Natural killer cell (primary cell): ENCODE data around the gene MSX2. TPM values are rescaled to one million over a fixed set of nuclear protein-coding genes. Genes with fewer than 3 reads are reported as not detected.

ENCODE experiments used
- ATAC-seq, 3 donors: fragments of 150-1000 bp in 2 of 3; fragments of 200-7000 bp in 1 of 3; cut with Tn5 transposase; 1 replicate in 1 of 3; 2 replicates in 2 of 3; pipeline ENCODE4 v1.10.0; 2021; ENCODE audit warnings: mild to moderate bottlenecking in 2 of 3, moderate library complexity in 2 of 3
- DNase-seq, 2 donors: peaks; one replicate each; pipeline versions ENCODE4 v3.0.0 to v3.0.0-alpha.2; 2013 to 2021; ENCODE audit warnings: mixed read lengths in 1 of 2
- H3K27ac ChIP-seq: one replicate; pipeline ENCODE4 v1.5.1; 2013; ENCODE audit warnings: mild to moderate bottlenecking, low read length
- H3K27me3 ChIP-seq: one replicate; pipeline ENCODE4 v1.6.1; 2013; ENCODE audit warnings: low read length; ENCODE audit not compliant: control insufficient read depth, insufficient read depth
- H3K36me3 ChIP-seq: one replicate; pipeline ENCODE4 v1.6.1; 2013; ENCODE audit warnings: low read length; ENCODE audit not compliant: control insufficient read depth, insufficient read depth
- H3K4me1 ChIP-seq: one replicate; pipeline ENCODE4 v1.6.1; 2013; ENCODE audit warnings: low read length; ENCODE audit not compliant: control insufficient read depth, insufficient read depth
- H3K4me3 ChIP-seq: one replicate; pipeline ENCODE4 v1.5.1; 2013; ENCODE audit warnings: low read length
- H3K9me3 ChIP-seq: one replicate; pipeline ENCODE4 v1.6.1; 2013; ENCODE audit warnings: low read length; ENCODE audit not compliant: control insufficient read depth, insufficient read depth
- H3K27ac Mint-ChIP-seq, 2 donors: one replicate each; pipeline ENCODE4 v1.8.0; 2022; ENCODE audit warnings: mild to moderate bottlenecking in 2 of 2, mixed read lengths in 2 of 2, moderate library complexity in 1 of 2
- H3K27me3 Mint-ChIP-seq, 2 donors: one replicate each; pipeline ENCODE4 v1.8.0; 2022; ENCODE audit warnings: low read depth in 2 of 2, mixed read lengths in 2 of 2
- H3K36me3 Mint-ChIP-seq: one replicate; pipeline ENCODE4 v1.8.0; 2022; ENCODE audit warnings: mixed read lengths
- H3K4me1 Mint-ChIP-seq, 2 donors: one replicate each; pipeline ENCODE4 v1.8.0; 2022; ENCODE audit warnings: mixed read lengths in 2 of 2
- H3K4me3 Mint-ChIP-seq: one replicate; pipeline ENCODE4 v1.8.0; 2022; ENCODE audit warnings: mild to moderate bottlenecking, moderate library complexity, mixed read lengths
- H3K9me3 Mint-ChIP-seq, 2 donors: one replicate each; pipeline ENCODE4 v1.8.0; 2022; ENCODE audit warnings: mixed read lengths in 2 of 2
- CTCF ChIP-seq: fragments of 200-600 bp; IDR thresholded peaks from one replicate; pipeline ENCODE4 v1.8.0; 2022; ENCODE audit warnings: antibody characterized with exemption
- WGBS: methylation state at CpG from one replicate; pipeline ENCODE4 v1.1.7; 2013; ENCODE audit warnings: missing lambda C conversion rate; ENCODE audit not compliant: insufficient coverage; 5-methylcytosine and 5-hydroxymethylcytosine counted together
- intact Hi-C: fragments of 100-400 bp; cut with micrococcal nuclease; formaldehyde crosslinking; loops from one replicate; pipeline ENCODE4 v1.14.2; 2022
- total RNA-seq, 4 donors: library from RNA; stranded (reverse); fragments of 120-200 nt in 1 of 4; gene quantifications; one replicate each; pipeline versions ENCODE4 v1.2.3 to v1.2.4, GENCODE V29; 2013 to 2022

MSX2 gene
- total RNA-seq, 3 donors from 2014 or later (not counting 1 experiment from before 2014, with no cell fraction given) = 0.40 TPM; not detected in 2

- ATAC-seq = no peak
- Histone ChIP-seq H3K27me3 (no peaks in the 10 kb centered on the region), H3K27ac (no peak overlapping the region), H3K36me3 (no peaks in the 10 kb centered on the region), H3K9me3 (no peaks in the 10 kb centered on the region), H3K4me3 (no peak overlapping the region), H3K4me1 (no peaks in the 10 kb centered on the region)
- H3K36me3 Mint-ChIP-seq = no peaks in the 10 kb centered on the region
- H3K9me3 Mint-ChIP-seq = peaks cover 0 to 2% of the 10 kb centered on the region in 2 donors
- H3K4me3 Mint-ChIP-seq = no peak overlapping the region
- intact Hi-C loops = no loop called here
- H3K4me1 Mint-ChIP-seq = no peaks in the 10 kb centered on the region
- no peaks in the 10 kb centered on the region for H3K27me3 Mint-ChIP-seq
- WGBS = 81% methylated on average over 10 of the region's 10 CpGs
- TF ChIP-seq CTCF = no peak
- H3K27ac Mint-ChIP-seq = no peak overlapping the region
- DNase-seq = no peak
These were observed 39.9 kb downstream of the MSX2 start for GRCh38 chr5:174764309-174764708.

GRCh38 chr5:174765540-174765939 is 41.2 kb downstream of the MSX2 start:
- H3K9me3 Mint-ChIP-seq = peaks cover 0 to 2% of the 10 kb centered on the region in 2 donors
- H3K27ac Mint-ChIP-seq = no peak overlapping the region
- H3K9me3 ChIP-seq = no peaks in the 10 kb centered on the region
- no peak for TF ChIP-seq CTCF
- no peak for DNase-seq
- H3K36me3 ChIP-seq = no peaks in the 10 kb centered on the region
- ATAC-seq = no peak
- H3K27me3 ChIP-seq = no peaks in the 10 kb centered on the region
- H3K4me1 Mint-ChIP-seq = no peaks in the 10 kb centered on the region
- 85% methylated on average over 18 of the region's 18 CpGs for WGBS
- H3K27ac ChIP-seq = no peak overlapping the region
- peaks cover 0 to under 1% of the 10 kb centered on the region in 2 donors for H3K27me3 Mint-ChIP-seq
- H3K4me1 ChIP-seq = no peaks in the 10 kb centered on the region
- H3K4me3 Mint-ChIP-seq = no peak overlapping the region
- no peak overlapping the region for H3K4me3 ChIP-seq
- H3K36me3 Mint-ChIP-seq = no peaks in the 10 kb centered on the region
- intact Hi-C loops = no loop called here

- intact Hi-C loops = no loop called here
- Mint-ChIP-seq H3K4me3 (no peak overlapping the region), H3K4me1 (no peaks in the 10 kb centered on the region), H3K36me3 (no peaks in the 10 kb centered on the region), H3K27ac (no peak overlapping the region), H3K27me3 (peaks cover 0 to 11% of the 10 kb centered on the region in 2 donors), H3K9me3 (peaks cover 0 to 5% of the 10 kb centered on the region in 2 donors)
- no peaks in the 10 kb centered on the region for H3K4me1 ChIP-seq
- no peak for TF ChIP-seq CTCF
- H3K9me3 ChIP-seq = no peaks in the 10 kb centered on the region
- no peak overlapping the region for H3K4me3 ChIP-seq
- no peaks in the 10 kb centered on the region for H3K27me3 ChIP-seq
- DNase-seq (no peak), ATAC-seq (no peak)
- no peak overlapping the region for H3K27ac ChIP-seq
- H3K36me3 ChIP-seq = no peaks in the 10 kb centered on the region
- 0% methylated on average over 1 of the region's 4 CpGs for WGBS
These were observed 43.3 kb downstream of the MSX2 start for GRCh38 chr5:174767670-174768069.

- intact Hi-C loops = no loop called here
- H3K9me3 Mint-ChIP-seq = peaks cover 0 to 5% of the 10 kb centered on the region in 2 donors
- H3K27ac ChIP-seq = no peak overlapping the region
- no peaks in the 10 kb centered on the region for H3K4me1 ChIP-seq
- H3K27me3 ChIP-seq = no peaks in the 10 kb centered on the region
- no peaks in the 10 kb centered on the region for H3K9me3 ChIP-seq
- H3K27me3 Mint-ChIP-seq = peaks cover 0 to 11% of the 10 kb centered on the region in 2 donors
- WGBS = 96% methylated on average over 4 of the region's 4 CpGs
- no peaks in the 10 kb centered on the region for H3K36me3 ChIP-seq
- H3K4me1 Mint-ChIP-seq = no peaks in the 10 kb centered on the region
- H3K36me3 Mint-ChIP-seq = no peaks in the 10 kb centered on the region
- no peak overlapping the region for H3K27ac Mint-ChIP-seq
- no peak overlapping the region for H3K4me3 Mint-ChIP-seq
- TF ChIP-seq CTCF = no peak
- no peak for DNase-seq
- no peak overlapping the region for H3K4me3 ChIP-seq
- no peak for ATAC-seq
These were observed 44.6 kb downstream of the MSX2 start for GRCh38 chr5:174769005-174769404.
